ENCODE results near the gene RGS10.

DNA sequence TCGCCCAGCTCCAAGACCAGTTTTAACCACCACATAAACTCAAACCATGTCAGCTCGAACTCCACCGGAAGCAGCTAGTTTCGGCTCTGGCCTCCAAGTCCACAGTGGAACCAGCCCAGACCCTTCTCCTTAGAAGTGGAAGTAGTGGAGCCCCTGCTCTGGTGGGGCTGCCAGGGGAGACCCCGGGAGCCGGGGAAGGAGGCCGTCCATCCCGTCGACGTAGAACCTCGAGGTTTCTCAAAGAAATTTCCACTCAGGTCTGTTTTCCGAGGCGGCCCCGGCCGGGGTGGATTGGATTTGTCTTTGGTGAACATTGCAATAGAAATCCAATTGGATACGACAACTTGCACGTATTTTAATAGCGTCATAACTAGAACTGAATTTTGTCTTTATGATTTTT is 87.5 kb downstream of the RGS10 start:
- TF ChIP-seq, protein P1, sequence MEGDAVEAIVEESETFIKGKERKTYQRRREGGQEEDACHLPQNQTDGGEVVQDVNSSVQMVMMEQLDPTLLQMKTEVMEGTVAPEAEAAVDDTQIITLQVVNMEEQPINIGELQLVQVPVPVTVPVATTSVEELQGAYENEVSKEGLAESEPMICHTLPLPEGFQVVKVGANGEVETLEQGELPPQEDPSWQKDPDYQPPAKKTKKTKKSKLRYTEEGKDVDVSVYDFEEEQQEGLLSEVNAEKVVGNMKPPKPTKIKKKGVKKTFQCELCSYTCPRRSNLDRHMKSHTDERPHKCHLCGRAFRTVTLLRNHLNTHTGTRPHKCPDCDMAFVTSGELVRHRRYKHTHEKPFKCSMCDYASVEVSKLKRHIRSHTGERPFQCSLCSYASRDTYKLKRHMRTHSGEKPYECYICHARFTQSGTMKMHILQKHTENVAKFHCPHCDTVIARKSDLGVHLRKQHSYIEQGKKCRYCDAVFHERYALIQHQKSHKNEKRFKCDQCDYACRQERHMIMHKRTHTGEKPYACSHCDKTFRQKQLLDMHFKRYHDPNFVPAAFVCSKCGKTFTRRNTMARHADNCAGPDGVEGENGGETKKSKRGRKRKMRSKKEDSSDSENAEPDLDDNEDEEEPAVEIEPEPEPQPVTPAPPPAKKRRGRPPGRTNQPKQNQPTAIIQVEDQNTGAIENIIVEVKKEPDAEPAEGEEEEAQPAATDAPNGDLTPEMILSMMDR (IDR thresholded peaks at IDR 0.05): no peak
- no peak for TF ChIP-seq POLR2A (IDR thresholded peaks at IDR 0.05)
